HepG2 (cell line): ENCODE data around the gene CIAPIN1. TPM values are rescaled to one million over a fixed set of nuclear protein-coding genes. Genes with fewer than 3 reads are reported as not detected.

Experiments
- ASH2L ChIP-seq: fragments of 300-600, 200-600 bp; sonication (generic); IDR thresholded peaks from 2 replicates; pipeline ENCODE4 v1.7.0; 2017; ENCODE audit warnings: low read depth, mild to moderate bottlenecking, moderate library complexity, mixed read lengths, low read length; ENCODE audit not compliant: insufficient read length
- EHMT2 ChIP-seq: fragments of 200-600 bp; sonication (generic); IDR thresholded peaks from 2 replicates; pipeline ENCODE4 v1.7.0; 2017; ENCODE audit warnings: antibody characterized with exemption, low read depth, low read length, borderline replicate concordance
- ETS1 ChIP-seq: sonication (generic); formaldehyde crosslinking; IDR thresholded peaks from 2 replicates; pipeline ENCODE4 v1.4.0; 2020; ENCODE audit warnings: missing genetic modification reagents
- HDAC2 ChIP-seq: sonication (generic); formaldehyde crosslinking; IDR thresholded peaks from 2 replicates; pipeline ENCODE4 v1.4.0; 2020; ENCODE audit warnings: missing genetic modification reagents
- IRF2 ChIP-seq: IDR thresholded peaks from 2 replicates; pipeline ENCODE4 v1.6.1; 2018; ENCODE audit warnings: missing genetic modification reagents, missing compliant biosample characterization
- JDP2 ChIP-seq: sonication (generic); formaldehyde crosslinking; IDR thresholded peaks from 2 replicates; pipeline ENCODE4 v1.8.1; 2022; ENCODE audit warnings: missing genetic modification reagents, borderline replicate concordance
- KLF16 ChIP-seq, 2 experiments: sonication (generic) in 1 of 2; formaldehyde crosslinking in 1 of 2; IDR thresholded peaks; 2 replicates each; pipeline versions ENCODE4 v1.6.1 to v1.8.0; 2016 to 2023; ENCODE audit warnings: missing genetic modification reagents in 2 of 2, missing compliant biosample characterization in 1 of 2
- MEIS2 ChIP-seq: sonication (generic); formaldehyde crosslinking; IDR thresholded peaks from 2 replicates; pipeline ENCODE4 v1.9.0; 2021; ENCODE audit warnings: mild to moderate bottlenecking, missing genetic modification reagents
- RFXAP ChIP-seq: sonication (generic); formaldehyde crosslinking; IDR thresholded peaks from 2 replicates; pipeline ENCODE4 v1.4.0; 2020; ENCODE audit warnings: missing genetic modification reagents, borderline replicate concordance
- ZNF17 ChIP-seq: sonication (generic); formaldehyde crosslinking; IDR thresholded peaks from 2 replicates; pipeline ENCODE4 v1.5.0; 2020; ENCODE audit warnings: mild to moderate bottlenecking, missing genetic modification reagents
- ZNF564 ChIP-seq: sonication (generic); formaldehyde crosslinking; IDR thresholded peaks from 2 replicates; pipeline ENCODE4 v1.8.1; 2023; ENCODE audit warnings: mild to moderate bottlenecking, missing genetic modification reagents
- ZNF615 ChIP-seq: sonication (generic); formaldehyde crosslinking; IDR thresholded peaks from 2 replicates; pipeline ENCODE4 v1.5.0; 2020; ENCODE audit warnings: mild to moderate bottlenecking, missing genetic modification reagents, borderline replicate concordance
- ZNF737 ChIP-seq: sonication (generic); formaldehyde crosslinking; IDR thresholded peaks from 2 replicates; pipeline ENCODE4 v1.5.0; 2020; ENCODE audit warnings: missing genetic modification reagents, mild to moderate bottlenecking, borderline replicate concordance
- ZNF776 ChIP-seq: sonication (generic); formaldehyde crosslinking; IDR thresholded peaks from 2 replicates; pipeline ENCODE4 v1.4.0; 2020; ENCODE audit warnings: mild to moderate bottlenecking, missing genetic modification reagents
- polyA plus RNA-seq, 8 experiments: library from polyadenylated mRNA; depleted of rRNA in 3 of 8; stranded (reverse) in 7 of 8; unstranded in 1 of 8; fragments of >200 nt; fragmentation: Illumina TruSeq in 4 of 8; extraction: Trizol in 4 of 8; gene quantifications; 2 replicates each; pipeline versions ENCODE4 v1.2.1 to v1.2.3, GENCODE V29; 2011 to 2016; ENCODE audit warnings: low read depth in 4 of 8, missing spikeins in 1 of 8, mixed read lengths in 1 of 8; ENCODE audit not compliant: insufficient read depth in 1 of 8
- total RNA-seq, 5 experiments: library from RNA; depleted of rRNA; stranded (reverse); fragments of >200 nt; fragmentation: Illumina TruSeq; extraction: Trizol; gene quantifications; 2 replicates each; pipeline ENCODE4 v1.2.3, GENCODE V29; 2016; ENCODE audit warnings: low read depth in 1 of 5
- TF ChIP-seq, protein P1 (sequence below): sonication (generic); formaldehyde crosslinking; IDR thresholded peaks from 2 replicates; pipeline ENCODE4 v1.4.0; 2020; ENCODE audit warnings: missing genetic modification reagents, borderline replicate concordance
- TF ChIP-seq, protein P2 (sequence below): sonication (generic); formaldehyde crosslinking; IDR thresholded peaks from 2 replicates; pipeline ENCODE4 v1.5.1; 2020; ENCODE audit warnings: mild to moderate bottlenecking, missing genetic modification reagents, moderate library complexity
- TF ChIP-seq, protein P3 (sequence below): sonication (generic); formaldehyde crosslinking; conservative IDR thresholded peaks from 2 replicates; pipeline ENCODE4 v1.4.0; 2020; ENCODE audit warnings: mild to moderate bottlenecking, missing genetic modification reagents, moderate library complexity

The CIAPIN1 gene
- total and polyA plus RNA-seq, 2 of the 13 experiments (the other 11 are each of a cell fraction or from before 2014, with no cell fraction given) = 69.3 to 89.7 TPM

DNA sequence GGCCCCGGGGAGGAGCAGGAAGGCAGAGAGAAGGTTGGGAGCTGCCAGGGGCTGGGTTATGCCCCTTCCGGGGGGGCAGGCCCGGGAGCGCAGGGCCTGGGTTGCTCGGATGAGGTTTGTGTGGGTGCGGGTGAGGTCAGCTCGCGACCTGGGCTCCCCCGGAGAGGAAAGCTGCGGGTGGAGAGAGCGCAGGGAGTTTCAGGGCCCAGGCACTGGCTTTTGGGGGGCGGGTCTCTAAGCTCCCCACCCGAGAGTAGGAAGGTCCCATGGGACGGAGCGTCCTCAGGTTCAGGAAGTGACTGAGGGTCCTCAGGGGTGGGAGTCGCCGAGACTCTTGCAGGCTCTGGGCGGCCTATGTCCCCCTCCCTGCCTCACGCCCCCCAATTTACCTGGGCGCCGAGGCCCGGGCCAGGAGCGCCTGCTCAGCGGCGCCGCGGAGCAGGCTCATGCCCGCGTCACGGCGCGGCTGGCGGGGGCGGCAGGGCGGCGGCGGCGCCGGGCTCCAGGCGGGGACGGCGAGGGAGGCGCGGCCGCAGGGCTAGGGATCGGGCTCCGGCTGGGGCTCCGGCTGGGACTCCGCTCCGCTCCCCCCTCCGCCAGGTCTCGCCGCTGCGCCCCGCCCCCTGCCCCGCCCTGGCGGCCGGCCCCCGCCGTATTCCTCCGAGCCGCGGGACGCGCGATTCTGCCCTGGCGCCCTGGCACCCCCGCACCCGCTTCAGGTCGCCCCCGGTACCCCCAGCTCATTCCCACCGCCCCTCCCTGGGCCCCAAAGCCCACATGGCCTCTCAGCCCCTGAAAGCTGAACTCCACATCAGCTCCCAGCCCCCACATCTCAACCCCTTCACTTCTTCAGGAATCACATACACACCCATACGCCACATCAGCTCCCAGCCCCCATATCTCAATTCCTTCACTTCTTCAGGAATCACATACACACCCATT, 39.0 kb upstream of the CIAPIN1 start, which contains the start of gene DOK4 (continued):
- TF ChIP-seq, protein P1, sequence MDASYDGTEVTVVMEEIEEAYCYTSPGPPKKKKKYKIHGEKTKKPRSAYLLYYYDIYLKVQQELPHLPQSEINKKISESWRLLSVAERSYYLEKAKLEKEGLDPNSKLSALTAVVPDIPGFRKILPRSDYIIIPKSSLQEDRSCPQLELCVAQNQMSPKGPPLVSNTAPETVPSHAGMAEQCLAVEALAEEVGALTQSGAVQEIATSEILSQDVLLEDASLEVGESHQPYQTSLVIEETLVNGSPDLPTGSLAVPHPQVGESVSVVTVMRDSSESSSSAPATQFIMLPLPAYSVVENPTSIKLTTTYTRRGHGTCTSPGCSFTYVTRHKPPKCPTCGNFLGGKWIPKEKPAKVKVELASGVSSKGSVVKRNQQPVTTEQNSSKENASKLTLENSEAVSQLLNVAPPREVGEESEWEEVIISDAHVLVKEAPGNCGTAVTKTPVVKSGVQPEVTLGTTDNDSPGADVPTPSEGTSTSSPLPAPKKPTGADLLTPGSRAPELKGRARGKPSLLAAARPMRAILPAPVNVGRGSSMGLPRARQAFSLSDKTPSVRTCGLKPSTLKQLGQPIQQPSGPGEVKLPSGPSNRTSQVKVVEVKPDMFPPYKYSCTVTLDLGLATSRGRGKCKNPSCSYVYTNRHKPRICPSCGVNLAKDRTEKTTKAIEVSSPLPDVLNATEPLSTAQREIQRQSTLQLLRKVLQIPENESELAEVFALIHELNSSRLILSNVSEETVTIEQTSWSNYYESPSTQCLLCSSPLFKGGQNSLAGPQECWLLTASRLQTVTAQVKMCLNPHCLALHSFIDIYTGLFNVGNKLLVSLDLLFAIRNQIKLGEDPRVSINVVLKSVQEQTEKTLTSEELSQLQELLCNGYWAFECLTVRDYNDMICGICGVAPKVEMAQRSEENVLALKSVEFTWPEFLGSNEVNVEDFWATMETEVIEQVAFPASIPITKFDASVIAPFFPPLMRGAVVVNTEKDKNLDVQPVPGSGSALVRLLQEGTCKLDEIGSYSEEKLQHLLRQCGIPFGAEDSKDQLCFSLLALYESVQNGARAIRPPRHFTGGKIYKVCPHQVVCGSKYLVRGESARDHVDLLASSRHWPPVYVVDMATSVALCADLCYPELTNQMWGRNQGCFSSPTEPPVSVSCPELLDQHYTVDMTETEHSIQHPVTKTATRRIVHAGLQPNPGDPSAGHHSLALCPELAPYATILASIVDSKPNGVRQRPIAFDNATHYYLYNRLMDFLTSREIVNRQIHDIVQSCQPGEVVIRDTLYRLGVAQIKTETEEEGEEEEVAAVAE (CRISPR knock-in tag) = no peak
- TF ChIP-seq JDP2 = no peak
- no peak for TF ChIP-seq EHMT2
- no peak for TF ChIP-seq IRF2 (CRISPR knock-in tag)
- no peak for TF ChIP-seq ZNF776 (CRISPR knock-in tag)
- no peak for TF ChIP-seq ZNF737 (CRISPR knock-in tag)
- TF ChIP-seq RFXAP = no peak
- TF ChIP-seq, protein P2, sequence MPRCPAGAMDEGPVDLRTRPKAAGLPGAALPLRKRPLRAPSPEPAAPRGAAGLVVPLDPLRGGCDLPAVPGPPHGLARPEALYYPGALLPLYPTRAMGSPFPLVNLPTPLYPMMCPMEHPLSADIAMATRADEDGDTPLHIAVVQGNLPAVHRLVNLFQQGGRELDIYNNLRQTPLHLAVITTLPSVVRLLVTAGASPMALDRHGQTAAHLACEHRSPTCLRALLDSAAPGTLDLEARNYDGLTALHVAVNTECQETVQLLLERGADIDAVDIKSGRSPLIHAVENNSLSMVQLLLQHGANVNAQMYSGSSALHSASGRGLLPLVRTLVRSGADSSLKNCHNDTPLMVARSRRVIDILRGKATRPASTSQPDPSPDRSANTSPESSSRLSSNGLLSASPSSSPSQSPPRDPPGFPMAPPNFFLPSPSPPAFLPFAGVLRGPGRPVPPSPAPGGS (CRISPR knock-in tag) = no peak; the same call in 1 of the 2 replicates
- 0 out of 2 replicates have a peak, but pooled peaks have one; percentile 43 for TF ChIP-seq ETS1 (CRISPR knock-in tag)
- TF ChIP-seq ZNF615 (CRISPR knock-in tag) = no peak
- peak; percentile 19 for TF ChIP-seq ASH2L
- 0 out of 2 replicates have a peak, but pooled peaks have one; percentile 56 for TF ChIP-seq ZNF564 (CRISPR knock-in tag)
- no peak for TF ChIP-seq ZNF17
- TF ChIP-seq HDAC2 (CRISPR knock-in tag) = 0 out of 2 replicates have a peak, but pooled peaks have one; percentile 23
- no peak; a peak in 1 of 4 replicates for TF ChIP-seq KLF16 (CRISPR knock-in tag; IDR thresholded peaks at IDR 0.05)
- TF ChIP-seq MEIS2 (CRISPR knock-in tag) = no peak
- TF ChIP-seq, protein P3, sequence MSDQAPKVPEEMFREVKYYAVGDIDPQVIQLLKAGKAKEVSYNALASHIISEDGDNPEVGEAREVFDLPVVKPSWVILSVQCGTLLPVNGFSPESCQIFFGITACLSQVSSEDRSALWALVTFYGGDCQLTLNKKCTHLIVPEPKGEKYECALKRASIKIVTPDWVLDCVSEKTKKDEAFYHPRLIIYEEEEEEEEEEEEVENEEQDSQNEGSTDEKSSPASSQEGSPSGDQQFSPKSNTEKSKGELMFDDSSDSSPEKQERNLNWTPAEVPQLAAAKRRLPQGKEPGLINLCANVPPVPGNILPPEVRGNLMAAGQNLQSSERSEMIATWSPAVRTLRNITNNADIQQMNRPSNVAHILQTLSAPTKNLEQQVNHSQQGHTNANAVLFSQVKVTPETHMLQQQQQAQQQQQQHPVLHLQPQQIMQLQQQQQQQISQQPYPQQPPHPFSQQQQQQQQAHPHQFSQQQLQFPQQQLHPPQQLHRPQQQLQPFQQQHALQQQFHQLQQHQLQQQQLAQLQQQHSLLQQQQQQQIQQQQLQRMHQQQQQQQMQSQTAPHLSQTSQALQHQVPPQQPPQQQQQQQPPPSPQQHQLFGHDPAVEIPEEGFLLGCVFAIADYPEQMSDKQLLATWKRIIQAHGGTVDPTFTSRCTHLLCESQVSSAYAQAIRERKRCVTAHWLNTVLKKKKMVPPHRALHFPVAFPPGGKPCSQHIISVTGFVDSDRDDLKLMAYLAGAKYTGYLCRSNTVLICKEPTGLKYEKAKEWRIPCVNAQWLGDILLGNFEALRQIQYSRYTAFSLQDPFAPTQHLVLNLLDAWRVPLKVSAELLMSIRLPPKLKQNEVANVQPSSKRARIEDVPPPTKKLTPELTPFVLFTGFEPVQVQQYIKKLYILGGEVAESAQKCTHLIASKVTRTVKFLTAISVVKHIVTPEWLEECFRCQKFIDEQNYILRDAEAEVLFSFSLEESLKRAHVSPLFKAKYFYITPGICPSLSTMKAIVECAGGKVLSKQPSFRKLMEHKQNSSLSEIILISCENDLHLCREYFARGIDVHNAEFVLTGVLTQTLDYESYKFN (CRISPR knock-in tag) = no peak; the same call in 1 of the 2 replicates
